CD4-positive, alpha-beta T cell treated with Interleukin-10 for 1 hour (primary cell): ENCODE measurements around the gene NR3C2.
"Not testable (repeated sequence)": the region's sequence is repeated elsewhere in the genome, so short reads cannot be mapped to it uniquely, and the experiment has no call there.

Experiments
- DNase-seq: peaks from one replicate; pipeline ENCODE4 v3.0.0-alpha.2; 2020

NR3C2 gene

GRCh38 chr4:148094149-148094548, 348.1 kb downstream of the NR3C2 start:
- DNase-seq = no peak

GRCh38 chr4:148093065-148093464, 349.1 kb downstream of the NR3C2 start:
- no peak for DNase-seq

- DNase-seq = no peak
Observed at GRCh38 chr4:148092316-148093014, 349.7 kb downstream of the NR3C2 start.

- DNase-seq = no peak
Observed at GRCh38 chr4:148091896-148092295, 350.3 kb downstream of the NR3C2 start.

- DNase-seq = no peak
Observed at GRCh38 chr4:148090503-148091476, 351.4 kb downstream of the NR3C2 start.

- DNase-seq = no peak
Observed at GRCh38 chr4:148090029-148090428, 352.2 kb downstream of the NR3C2 start.

GRCh38 chr4:148089624-148090023, 352.6 kb downstream of the NR3C2 start:
- no peak for DNase-seq

- not testable (repeated sequence) for DNase-seq
Observed at GRCh38 chr4:148083073-148083472, 359.1 kb downstream of the NR3C2 start.

GRCh38 chr4:148081745-148082144, 360.5 kb downstream of the NR3C2 start:
- DNase-seq = no peak

GRCh38 chr4:148081267-148081666, 360.9 kb downstream of the NR3C2 start:
- DNase-seq = no peak

- DNase-seq = no peak
Observed at GRCh38 chr4:148079961-148080360, 362.3 kb downstream of the NR3C2 start.

- DNase-seq = no peak
Observed at GRCh38 chr4:148078061-148078460, 364.2 kb downstream of the NR3C2 start.

- DNase-seq = no peak
Observed at GRCh38 chr4:148077581-148077980, 364.6 kb downstream of the NR3C2 start.

- no peak for DNase-seq
Observed at GRCh38 chr4:148076964-148077363, 365.2 kb downstream of the NR3C2 start.

GRCh38 chr4:148075438-148075837, 366.8 kb downstream of the NR3C2 start:
- no peak for DNase-seq

GRCh38 chr4:148074462-148074861, 367.8 kb downstream of the NR3C2 start:
- no peak for DNase-seq

- no peak for DNase-seq
Observed at GRCh38 chr4:148073349-148073748, 368.9 kb downstream of the NR3C2 start.

GRCh38 chr4:148072789-148073188, 369.4 kb downstream of the NR3C2 start:
- DNase-seq = no peak

GRCh38 chr4:148071009-148071408, 371.2 kb downstream of the NR3C2 start:
- no peak for DNase-seq

GRCh38 chr4:148069895-148070178, 372.4 kb downstream of the NR3C2 start:
- DNase-seq = no peak

GRCh38 chr4:148069086-148069894, 372.9 kb downstream of the NR3C2 start:
- DNase-seq = no peak

GRCh38 chr4:148068065-148068911, 373.9 kb downstream of the NR3C2 start:
- DNase-seq = no peak
